HepG2 (cell line): Measurements from ENCODE around the gene SPHK1. TPM values are rescaled to one million over a fixed set of nuclear protein-coding genes. Genes with fewer than 3 reads are reported as not detected.
A peak's percentile ranks its signal among the peaks of the same experiment; 100 is the strongest.

Experiments used
- ATAC-seq: fragments of 200-7000 bp; cut with Tn5 transposase; 3 replicates; pipeline ENCODE4 v1.9.1; 2020; ENCODE audit warnings: mild to moderate bottlenecking, moderate library complexity
- BruUV-seq: library from RNA; stranded (reverse); fragments of 400-500 nt; replicated peaks from 2 replicates; lab custom pipeline; 2021; lab: Mats Ljungman, UMichigan
- CTCF ChIA-PET: fragments of 300-600 bp; formaldehyde crosslinking; extraction: SDS; loops from one replicate; lab custom pipeline; 2021; ENCODE audit warnings: low total read pairs, inconsistent platforms, low intra/inter-chr PET ratio; lab: Yijun Ruan, JAX
- POLR2A ChIA-PET: fragments of 350-600 bp; sonication (Branson Sonifier 250); formaldehyde crosslinking; loops from one replicate; lab custom pipeline; 2020; ENCODE audit warnings: antibody characterized with exemption, inconsistent platforms; lab: Yijun Ruan, JAX
- DNase-seq: peaks from one replicate; pipeline ENCODE4 v3.0.0-alpha.2; 2015; ENCODE audit warnings: low spot score
- FAIRE-seq: peaks from 3 replicates; lab custom pipeline; 2011; peaks lifted over from hg19 to GRCh38; lab: Jason Lieb, UNC
- H2AFZ ChIP-seq: one replicate; pipeline ENCODE4 v1.6.1; 2011; ENCODE audit warnings: low read length, inconsistent platforms
- H3K27ac ChIP-seq: fragments of 300-600 bp; 3 replicates; pipeline ENCODE4 v1.8.0; 2011; ENCODE audit warnings: mixed run types, mild to moderate bottlenecking, mixed read lengths, low read length, inconsistent platforms; ENCODE audit not compliant: insufficient read depth; ENCODE audit errors: extremely low read length
- H3K27me3 ChIP-seq, 2 experiments: fragments of 200-600 bp in 1 of 2; 2 replicates in 1 of 2; 3 replicates in 1 of 2; pipeline versions ENCODE4 v1.6.0 to v1.8.0; 2011; ENCODE audit warnings: low read length in 2 of 2, mild to moderate bottlenecking in 2 of 2, moderate library complexity in 2 of 2, inconsistent platforms in 1 of 2; ENCODE audit not compliant: insufficient read depth in 2 of 2, control insufficient read depth in 1 of 2
- H3K36me3 ChIP-seq, 2 experiments: fragments of 200-600 bp in 1 of 2; replicated peaks in 1 of 2; 2 replicates in 1 of 2; 3 replicates in 1 of 2; pipeline versions ENCODE4 v1.5.1 to v1.8.0; 2011; ENCODE audit warnings: low read length in 2 of 2, inconsistent platforms in 1 of 2; ENCODE audit not compliant: insufficient read depth in 2 of 2, control insufficient read depth in 1 of 2
- H3K4me1 ChIP-seq: 2 replicates; pipeline ENCODE4 v1.5.1; 2012; ENCODE audit warnings: low read length, inconsistent platforms; ENCODE audit not compliant: insufficient read depth
- H3K4me2 ChIP-seq: 2 replicates; pipeline ENCODE4 v1.6.0; 2011; ENCODE audit warnings: low read depth, low read length, inconsistent platforms
- H3K4me3 ChIP-seq, 3 experiments: fragments of 200-600 bp in 1 of 3; sonication (generic), shearing (Covaris generic) in 1 of 3; replicated peaks in 1 of 3; 2 replicates each; pipeline ENCODE4 v1.5.1; 2011 to 2016; ENCODE audit warnings: low read length in 3 of 3, inconsistent platforms in 2 of 3, low read depth in 2 of 3, mild to moderate bottlenecking in 2 of 3, control low read depth in 1 of 3, mixed read lengths in 1 of 3; ENCODE audit not compliant: insufficient read depth in 1 of 3
- H3K79me2 ChIP-seq: one replicate; pipeline ENCODE4 v1.6.1; 2011; ENCODE audit warnings: low read length, inconsistent platforms; ENCODE audit not compliant: insufficient read depth
- H3K9ac ChIP-seq: 2 replicates; pipeline ENCODE4 v1.6.0; 2011; ENCODE audit warnings: mild to moderate bottlenecking, low read depth, low read length, inconsistent platforms; ENCODE audit not compliant: insufficient read depth
- H3K9me3 ChIP-seq: 2 replicates; pipeline ENCODE4 v1.5.1; 2012; ENCODE audit warnings: mild to moderate bottlenecking, low read length
- H4K20me1 ChIP-seq: 2 replicates; pipeline ENCODE4 v1.6.0; 2011; ENCODE audit warnings: inconsistent platforms, mild to moderate bottlenecking, low read length, moderate library complexity; ENCODE audit not compliant: insufficient read depth
- ATAD3A ChIP-seq: sonication (generic); formaldehyde crosslinking; IDR thresholded peaks from 2 replicates; pipeline ENCODE4 v1.4.0; 2020; ENCODE audit warnings: missing genetic modification reagents
- GABPA ChIP-seq, 2 experiments: IDR thresholded peaks; 2 replicates each; pipeline ENCODE4 v1.6.1; 2011 to 2016; ENCODE audit warnings: low read depth in 2 of 2, low read length in 1 of 2, missing biosample characterization in 1 of 2, missing genetic modification characterization in 1 of 2
- GLMP ChIP-seq: sonication (generic); formaldehyde crosslinking; IDR thresholded peaks from 2 replicates; pipeline ENCODE4 v1.9.0; 2021; ENCODE audit warnings: missing genetic modification reagents, mild to moderate bottlenecking, borderline replicate concordance
- GTF2F1 ChIP-seq: fragments of 150-350 bp; IDR thresholded peaks from 2 replicates; pipeline ENCODE4 v1.6.1; 2014; ENCODE audit warnings: low read length
- MBD4 ChIP-seq: IDR thresholded peaks from 2 replicates; pipeline ENCODE4 v1.6.1; 2012; ENCODE audit warnings: low read length, inconsistent platforms, borderline replicate concordance
- NFE2L1 ChIP-seq: sonication (generic); formaldehyde crosslinking; IDR thresholded peaks from 2 replicates; pipeline ENCODE4 v1.4.0; 2020; ENCODE audit warnings: missing genetic modification reagents, mild to moderate bottlenecking, borderline replicate concordance
- SOX5 ChIP-seq: IDR thresholded peaks from 2 replicates; pipeline ENCODE4 v1.6.1; 2016; ENCODE audit warnings: borderline replicate concordance
- ZBTB8A ChIP-seq: sonication (generic); formaldehyde crosslinking; IDR thresholded peaks from 2 replicates; pipeline ENCODE4 v1.4.0; 2020; ENCODE audit warnings: mild to moderate bottlenecking, low read depth, missing genetic modification reagents, borderline replicate concordance
- ZNF569 ChIP-seq: sonication (generic); formaldehyde crosslinking; IDR thresholded peaks from 2 replicates; pipeline ENCODE4 v1.5.0; 2020; ENCODE audit warnings: mild to moderate bottlenecking, missing genetic modification reagents, moderate library complexity, borderline replicate concordance
- ZNF572 ChIP-seq: sonication (generic); formaldehyde crosslinking; IDR thresholded peaks from 2 replicates; pipeline ENCODE4 v1.5.1; 2020; ENCODE audit warnings: mild to moderate bottlenecking, missing genetic modification reagents
- ZNF605 ChIP-seq: sonication (generic); formaldehyde crosslinking; IDR thresholded peaks from 2 replicates; pipeline ENCODE4 v1.8.0; 2022; ENCODE audit warnings: mild to moderate bottlenecking, missing genetic modification reagents
- ZNF687 ChIP-seq: sonication (generic); formaldehyde crosslinking; IDR thresholded peaks from 2 replicates; pipeline ENCODE4 v1.5.1; 2020; ENCODE audit warnings: mild to moderate bottlenecking, missing genetic modification reagents, moderate library complexity
- ZNF782 ChIP-seq: sonication (generic); formaldehyde crosslinking; IDR thresholded peaks from 2 replicates; pipeline ENCODE4 v1.4.0; 2020; ENCODE audit warnings: missing genetic modification reagents, mild to moderate bottlenecking, borderline replicate concordance
- ZSCAN25 ChIP-seq: sonication (generic); formaldehyde crosslinking; IDR thresholded peaks from 2 replicates; pipeline ENCODE4 v1.8.0; 2022; ENCODE audit warnings: mild to moderate bottlenecking, missing genetic modification reagents
- WGBS: methylation state at CpG from one replicate; pipeline ENCODE4 v1.1.6; 2017; ENCODE audit warnings: low lambda C conversion rate; 5-methylcytosine and 5-hydroxymethylcytosine counted together
- in situ Hi-C: cut with HindIII; loops from 2 replicates; pipeline ENCODE4 v1.10.0; 2017; ENCODE audit warnings: low pct_unique_long_range_greater_than_20kb; ENCODE audit not compliant: extremely low pct_ligation_motif_present
- intact Hi-C: fragments of 100-400 bp; cut with micrococcal nuclease; formaldehyde crosslinking; loops from one replicate; pipeline ENCODE4 v1.10.0; 2022; ENCODE audit not compliant: unreplicated experiment
- polyA plus RNA-seq, 8 experiments: library from polyadenylated mRNA; depleted of rRNA in 3 of 8; stranded (reverse) in 7 of 8; unstranded in 1 of 8; fragments of >200 nt; fragmentation: Illumina TruSeq in 4 of 8; extraction: Trizol in 4 of 8; gene quantifications; 2 replicates each; pipeline versions ENCODE4 v1.2.1 to v1.2.3, GENCODE V29; 2011 to 2016; ENCODE audit warnings: low read depth in 4 of 8, missing spikeins in 1 of 8, mixed read lengths in 1 of 8; ENCODE audit not compliant: insufficient read depth in 1 of 8
- total RNA-seq, 5 experiments: library from RNA; depleted of rRNA; stranded (reverse); fragments of >200 nt; fragmentation: Illumina TruSeq; extraction: Trizol; gene quantifications; 2 replicates each; pipeline ENCODE4 v1.2.3, GENCODE V29; 2016; ENCODE audit warnings: low read depth in 1 of 5
- TF ChIP-seq, protein P1 (sequence below): sonication (generic); formaldehyde crosslinking; IDR thresholded peaks from 2 replicates; pipeline ENCODE4 v1.4.0; 2020; ENCODE audit warnings: missing genetic modification reagents
- TF ChIP-seq, protein P2 (sequence below): sonication (generic); formaldehyde crosslinking; IDR thresholded peaks from 2 replicates; pipeline ENCODE4 v1.8.0; 2022; ENCODE audit warnings: mild to moderate bottlenecking, missing genetic modification reagents, moderate library complexity

The SPHK1 gene
- total and polyA plus RNA-seq, 2 of the 13 experiments (the other 11 are each of a cell fraction or from before 2014, with no cell fraction given) = 129 to 160 TPM

DNA sequence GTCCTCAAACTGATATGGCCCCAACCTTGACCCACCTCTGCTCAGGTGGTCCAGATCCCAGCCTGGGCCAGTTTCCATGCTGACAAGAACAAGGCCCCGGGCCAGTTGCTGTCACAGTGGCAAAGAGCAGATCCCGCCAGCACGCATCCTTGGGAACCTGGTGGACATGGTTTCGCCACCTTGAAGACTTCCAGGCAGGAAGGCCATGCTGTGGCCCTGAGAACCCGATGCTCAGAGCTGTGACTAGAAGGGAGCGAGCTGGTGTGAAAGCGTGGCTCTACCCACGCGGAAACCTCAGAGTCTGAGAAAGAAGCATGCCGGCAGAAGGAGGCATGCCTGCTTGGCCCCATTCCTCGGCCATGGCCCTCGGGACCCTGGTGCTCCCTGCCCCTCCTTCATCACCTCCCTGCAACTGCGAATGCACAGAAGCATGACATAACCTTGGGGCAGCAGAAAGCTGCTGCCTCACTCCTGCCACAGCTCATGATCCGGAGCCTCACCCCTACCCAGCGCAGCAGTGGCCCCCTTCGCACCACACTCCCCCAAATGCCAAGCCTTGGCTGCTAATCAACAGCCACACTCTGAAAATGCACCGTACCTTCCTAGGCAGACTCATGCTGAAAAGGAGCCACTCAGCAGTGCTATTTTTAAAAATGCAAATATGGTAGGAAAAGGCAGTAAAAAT is 35.3 kb downstream of the SPHK1 start:
- H3K9me3 ChIP-seq = no peaks in the 10 kb centered on the region
- in situ Hi-C loops = no loop called here
- H2AFZ ChIP-seq = no peak overlapping the region
- 96% methylated on average over 16 of the region's 17 CpGs for WGBS
- CTCF ChIA-PET = no interaction called here
- no peaks in the 10 kb centered on the region for H3K4me1 ChIP-seq
- peaks cover 44% of the 10 kb centered on the region; the same call in 1 of the 2 replicates for H4K20me1 ChIP-seq
- no peak overlapping the region for H3K4me2 ChIP-seq
- H3K27me3 ChIP-seq = no peaks in the 10 kb centered on the region
- FAIRE-seq (no peak), DNase-seq (no peak), ATAC-seq (no peak)
- no TSS peak for BruUV-seq
- POLR2A ChIA-PET = no interaction called here
- no peak overlapping the region for H3K27ac ChIP-seq
- intact Hi-C loops = no loop called here
- H3K79me2 ChIP-seq = peaks cover 74% of the 10 kb centered on the region
- H3K9ac ChIP-seq = no peak overlapping the region
- peaks cover 11 to 33% of the 10 kb centered on the region in 2 experiments; a peak in 4 of 5 replicates for H3K36me3 ChIP-seq
- H3K4me3 ChIP-seq = no peak overlapping the region
- TF ChIP-seq ZNF572 (no peak), ZNF782 (CRISPR knock-in tag) (no peak), GLMP (no peak), ZNF569 (CRISPR knock-in tag) (no peak), ZBTB8A (CRISPR knock-in tag) (no peak), ZSCAN25 (CRISPR knock-in tag) (peak; percentile 76), ZNF687 (CRISPR knock-in tag) (peak; percentile 29), MBD4 (no peak), ATAD3A (CRISPR knock-in tag) (no peak), NFE2L1 (CRISPR knock-in tag) (no peak), GTF2F1 (no peak), ZNF605 (CRISPR knock-in tag) (0 out of 2 replicates have a peak, but pooled peaks have one; percentile 24), SOX5 (CRISPR knock-in tag) (no peak), GABPA (IDR thresholded peaks at IDR 0.05; ENCODE audit: low read depth, low read length) (0 out of 2 replicates have a peak, but pooled peaks have one; percentile 3), GABPA (CRISPR knock-in tag; IDR thresholded peaks at IDR 0.05; ENCODE audit: low read depth) (no peak)
- TF ChIP-seq, protein P1, sequence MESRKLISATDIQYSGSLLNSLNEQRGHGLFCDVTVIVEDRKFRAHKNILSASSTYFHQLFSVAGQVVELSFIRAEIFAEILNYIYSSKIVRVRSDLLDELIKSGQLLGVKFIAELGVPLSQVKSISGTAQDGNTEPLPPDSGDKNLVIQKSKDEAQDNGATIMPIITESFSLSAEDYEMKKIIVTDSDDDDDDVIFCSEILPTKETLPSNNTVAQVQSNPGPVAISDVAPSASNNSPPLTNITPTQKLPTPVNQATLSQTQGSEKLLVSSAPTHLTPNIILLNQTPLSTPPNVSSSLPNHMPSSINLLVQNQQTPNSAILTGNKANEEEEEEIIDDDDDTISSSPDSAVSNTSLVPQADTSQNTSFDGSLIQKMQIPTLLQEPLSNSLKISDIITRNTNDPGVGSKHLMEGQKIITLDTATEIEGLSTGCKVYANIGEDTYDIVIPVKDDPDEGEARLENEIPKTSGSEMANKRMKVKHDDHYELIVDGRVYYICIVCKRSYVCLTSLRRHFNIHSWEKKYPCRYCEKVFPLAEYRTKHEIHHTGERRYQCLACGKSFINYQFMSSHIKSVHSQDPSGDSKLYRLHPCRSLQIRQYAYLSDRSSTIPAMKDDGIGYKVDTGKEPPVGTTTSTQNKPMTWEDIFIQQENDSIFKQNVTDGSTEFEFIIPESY (CRISPR knock-in tag) = 0 out of 2 replicates have a peak, but pooled peaks have one; percentile 5
- TF ChIP-seq, protein P2, sequence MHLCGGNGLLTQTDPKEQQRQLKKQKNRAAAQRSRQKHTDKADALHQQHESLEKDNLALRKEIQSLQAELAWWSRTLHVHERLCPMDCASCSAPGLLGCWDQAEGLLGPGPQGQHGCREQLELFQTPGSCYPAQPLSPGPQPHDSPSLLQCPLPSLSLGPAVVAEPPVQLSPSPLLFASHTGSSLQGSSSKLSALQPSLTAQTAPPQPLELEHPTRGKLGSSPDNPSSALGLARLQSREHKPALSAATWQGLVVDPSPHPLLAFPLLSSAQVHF (CRISPR knock-in tag) = no peak
